SH-SY5Y (cell line): ENCODE measurements around the gene GALNT9.

Experiments
- GATA2 ChIP-seq: IDR thresholded peaks from 2 replicates; pipeline ENCODE4 v1.6.1; 2011; ENCODE audit warnings: mild to moderate bottlenecking, low read depth, low read length
- GATA3 ChIP-seq: IDR thresholded peaks from 2 replicates; pipeline ENCODE4 v1.6.1; 2011; ENCODE audit warnings: low read depth, mild to moderate bottlenecking, low read length, moderate library complexity

Gene GALNT9

GRCh38 chr12:132188916-132189325, 140.5 kb downstream of the GALNT9 start:
- TF ChIP-seq GATA3 = no peak
- TF ChIP-seq GATA2 = no peak

DNA sequence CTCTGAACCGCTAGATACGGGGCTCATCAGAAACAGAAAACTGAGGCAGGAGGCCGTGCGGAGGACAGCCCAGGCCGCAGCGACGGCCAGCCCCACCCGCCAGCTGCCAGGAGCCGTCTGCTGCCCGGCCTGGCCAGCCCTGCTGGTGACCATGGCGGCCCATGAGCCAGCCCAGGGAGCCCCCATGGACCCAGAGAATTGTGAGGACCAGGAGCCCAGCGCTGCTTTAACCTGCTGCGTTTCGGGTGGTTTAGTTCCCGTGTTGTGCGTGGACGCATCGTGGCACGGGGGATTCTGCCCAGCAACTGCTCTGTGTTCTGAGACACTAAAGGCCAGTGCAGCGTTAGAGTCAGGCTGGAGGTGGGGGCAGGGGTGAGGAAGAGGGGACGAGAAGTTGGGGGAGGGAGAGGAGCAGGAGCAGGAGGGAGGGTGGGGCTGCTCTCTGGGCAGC, 140.9 kb downstream of the GALNT9 start:
- no peak for TF ChIP-seq GATA2
- no peak for TF ChIP-seq GATA3

DNA sequence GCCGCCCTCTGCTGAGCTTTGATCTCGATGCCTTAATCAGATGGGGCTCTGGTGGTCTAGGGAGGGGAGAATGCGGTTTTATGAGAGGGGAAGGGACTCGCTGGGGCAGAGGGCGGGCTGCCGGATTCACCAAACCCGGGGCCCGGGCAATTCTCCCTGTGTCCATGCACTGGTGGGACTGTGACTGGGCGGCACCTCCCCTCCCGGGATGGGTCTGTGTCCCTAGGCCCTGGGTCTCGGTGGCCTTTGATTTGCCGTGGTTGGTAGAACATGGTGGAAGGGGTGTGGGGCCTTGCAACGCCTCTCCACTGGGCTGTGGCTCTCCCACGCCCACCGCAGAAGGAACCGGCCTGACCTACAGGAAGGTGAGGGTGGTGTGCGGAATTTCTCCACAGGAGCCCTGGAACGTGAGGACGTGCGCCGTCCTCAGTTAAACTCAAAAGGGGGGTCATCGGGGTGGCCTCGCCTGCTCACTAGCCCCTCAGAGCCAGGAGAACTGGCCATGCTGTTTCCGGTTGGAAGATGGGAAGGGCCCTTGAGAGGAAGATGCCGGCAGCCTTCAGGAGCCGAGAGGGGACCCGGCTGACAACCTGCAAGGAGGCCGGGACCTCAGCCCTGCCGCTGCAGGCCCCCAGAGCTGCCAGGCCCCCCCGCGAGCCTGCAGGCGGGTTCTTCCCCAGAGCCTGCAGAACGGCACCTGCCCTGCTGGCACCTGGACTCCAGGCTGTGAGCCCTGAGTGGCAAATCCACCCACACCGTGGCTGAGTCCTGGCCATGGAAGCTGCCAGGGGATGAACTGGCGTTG, 141.5 kb downstream of the GALNT9 start:
- no peak for TF ChIP-seq GATA3
- TF ChIP-seq GATA2 = no peak

DNA sequence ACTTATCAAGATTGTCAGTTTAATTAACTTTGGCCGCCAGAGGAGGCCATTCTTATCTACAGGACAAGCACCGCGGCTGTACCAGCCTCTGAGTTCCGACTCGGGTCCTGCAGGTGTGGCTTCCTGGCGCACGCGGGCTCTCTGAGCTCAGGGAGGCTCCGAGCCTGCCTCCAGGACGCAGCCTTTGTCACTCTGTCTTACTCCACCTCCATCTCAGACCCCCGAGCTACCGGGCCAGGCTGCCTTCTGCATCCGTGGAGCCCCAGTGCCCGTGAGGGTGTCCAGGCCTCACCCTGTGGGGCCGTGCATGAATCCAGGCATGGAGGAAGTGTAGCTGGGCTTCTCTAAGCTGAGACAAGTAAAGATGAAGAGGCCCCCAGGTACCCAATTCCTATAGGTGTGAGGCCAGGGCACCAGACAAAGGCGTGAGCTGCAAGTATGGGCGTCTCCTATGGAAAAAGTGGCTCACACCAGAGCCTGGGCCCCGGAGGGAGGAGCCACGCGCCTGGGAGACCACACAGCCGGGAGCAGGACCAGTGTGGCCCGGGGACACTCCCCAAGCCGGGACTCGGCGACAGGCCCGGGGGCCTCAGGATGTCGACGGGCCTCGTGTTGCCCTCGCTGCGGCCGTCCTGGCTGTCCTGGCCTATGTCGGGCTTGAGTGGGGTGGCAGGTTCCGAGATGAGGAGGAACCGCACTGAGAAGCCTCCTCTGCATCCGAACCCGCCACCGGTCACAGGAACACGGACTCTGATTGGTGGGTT, 142.3 kb downstream of the GALNT9 start:
- no peak for TF ChIP-seq GATA3

DNA sequence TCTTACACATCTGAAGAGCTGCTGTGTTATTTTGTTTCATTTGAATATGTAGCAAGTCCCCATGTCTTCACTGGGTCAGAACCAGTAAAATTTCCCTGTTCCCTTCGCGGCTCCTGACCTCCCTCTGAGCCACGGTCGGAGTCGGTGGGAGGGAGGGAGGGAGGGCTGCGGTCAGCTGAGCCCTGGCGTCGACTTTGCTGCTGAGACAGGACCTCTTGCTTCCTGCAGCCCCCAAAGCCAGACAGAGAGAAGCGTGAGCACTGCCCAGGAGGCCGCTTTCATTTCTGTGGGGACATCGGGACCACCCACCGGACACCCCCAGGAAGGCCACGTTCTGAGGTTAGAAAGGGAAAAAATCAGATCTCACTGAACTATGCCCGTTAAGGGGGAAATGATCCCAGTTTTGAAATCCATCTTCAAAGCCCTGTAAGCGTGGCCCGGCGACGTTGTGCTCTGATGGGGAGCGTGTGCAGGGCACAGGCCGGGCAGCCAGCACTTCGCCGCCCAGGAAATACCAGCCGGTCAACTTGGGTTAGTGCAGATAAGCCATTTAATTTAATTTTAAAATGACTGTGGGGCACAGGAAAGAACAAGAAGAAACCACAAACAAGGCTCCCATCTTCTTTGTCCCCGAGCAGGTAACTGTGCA, 143.1 kb downstream of the GALNT9 start:
- peak; percentile 32; the same call in 1 of the 2 replicates for TF ChIP-seq GATA2
- TF ChIP-seq GATA3 = no peak

DNA sequence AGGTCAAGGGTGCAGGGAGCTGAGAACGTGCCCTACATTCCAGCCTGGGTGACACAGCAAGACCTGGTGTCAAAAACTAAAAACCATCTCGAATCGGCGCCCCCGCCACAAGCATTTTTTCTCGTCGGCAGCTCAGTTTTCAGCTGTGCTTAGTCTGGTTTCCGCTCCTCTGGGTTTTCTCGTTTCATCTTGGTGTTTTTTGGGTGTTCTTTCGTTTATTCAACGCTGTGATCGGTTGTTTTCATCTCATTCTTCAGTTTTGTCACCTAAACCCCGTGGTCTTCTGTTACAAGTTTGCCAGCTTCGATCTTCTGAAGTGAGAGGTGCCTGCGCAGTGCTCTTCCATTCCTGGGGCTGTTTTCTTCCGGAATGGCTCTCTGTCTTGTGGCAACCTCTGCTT, 143.7 kb downstream of the GALNT9 start:
- TF ChIP-seq GATA2 (no peak), GATA3 (no peak)

GRCh38 chr12:132182711-132183365, 146.6 kb downstream of the GALNT9 start:
- TF ChIP-seq GATA2 (no peak), GATA3 (no peak)

GRCh38 chr12:132182206-132182710, 147.1 kb downstream of the GALNT9 start:
- no peak for TF ChIP-seq GATA3
- no peak for TF ChIP-seq GATA2

GRCh38 chr12:132181570-132182200, 147.7 kb downstream of the GALNT9 start:
- no peak for TF ChIP-seq GATA3
- TF ChIP-seq GATA2 = no peak

GRCh38 chr12:132180648-132181546, 148.5 kb downstream of the GALNT9 start:
- no peak for TF ChIP-seq GATA2
- no peak for TF ChIP-seq GATA3

DNA sequence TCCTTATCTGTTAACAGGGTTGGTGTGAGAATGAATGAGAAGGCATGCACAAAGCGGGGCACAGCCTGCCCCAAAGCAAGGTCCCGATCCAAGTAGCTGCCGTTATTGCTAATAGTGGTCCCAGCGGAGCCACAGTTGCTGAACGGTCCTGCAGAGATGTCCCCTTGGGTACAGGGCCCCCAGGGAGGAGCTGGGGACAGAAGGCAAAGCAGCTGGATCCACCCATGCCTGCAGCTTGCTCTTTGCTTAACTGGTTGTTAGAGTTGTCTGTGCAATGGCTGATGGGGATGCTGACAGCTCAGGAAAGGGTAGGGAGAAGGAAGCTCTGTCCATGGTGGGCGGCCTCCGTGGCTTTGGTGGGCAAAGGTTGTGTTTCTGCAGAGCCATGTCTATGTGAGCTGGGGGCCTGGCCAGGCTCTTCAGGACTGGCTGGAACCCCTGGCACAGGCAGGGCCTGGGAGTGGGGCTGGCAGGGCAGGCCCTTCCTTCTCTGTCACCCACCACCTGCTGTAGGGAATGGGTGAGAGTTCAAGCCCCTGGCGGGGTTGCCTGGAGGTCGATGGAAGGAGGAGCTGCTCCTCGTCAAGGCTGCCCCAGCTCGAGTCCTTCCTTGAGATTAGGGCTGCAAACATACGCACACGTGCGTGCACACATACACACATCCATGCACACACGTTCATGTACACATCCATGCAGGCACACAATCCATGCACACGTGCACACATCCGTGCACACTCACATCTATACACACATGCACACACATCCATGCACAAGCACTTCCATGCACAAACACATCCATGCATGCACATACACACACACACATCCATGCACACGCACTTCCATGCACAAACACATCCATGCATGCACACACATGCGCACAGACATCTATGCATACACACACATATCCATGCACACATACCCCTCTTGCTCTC, 149.7 kb downstream of the GALNT9 start:
- TF ChIP-seq GATA2 (no peak), GATA3 (no peak)
